GM21390 (cell line): ENCODE results near the gene RHBDF2.

Experiments
- ATAC-seq: cut with Tn5 transposase; IDR thresholded peaks from one replicate; pipeline ENCODE4 v1.9.1; 2021; ENCODE audit not compliant: unreplicated experiment

The RHBDF2 gene

GRCh38 chr17:76502341-76503211 lies 1.4 kb upstream of the RHBDF2 start:
- ATAC-seq: no peak

- ATAC-seq: no peak
Observed at GRCh38 chr17:76501827-76502307, 644 bp upstream of the RHBDF2 start.

GRCh38 chr17:76500747-76501017 lies 541 bp downstream of the RHBDF2 start:
- no peak for ATAC-seq

- ATAC-seq: no peak
Observed at GRCh38 chr17:76500074-76500746, 1.0 kb downstream of the RHBDF2 start.

- no peak for ATAC-seq
Observed at GRCh38 chr17:76499267-76499667, 2.0 kb downstream of the RHBDF2 start.

GRCh38 chr17:76498876-76499251 lies 2.4 kb downstream of the RHBDF2 start:
- no peak for ATAC-seq

- no peak for ATAC-seq
Observed at GRCh38 chr17:76497979-76498875, 3.0 kb downstream of the RHBDF2 start.

- no peak for ATAC-seq
Observed at GRCh38 chr17:76497699-76497978, 3.6 kb downstream of the RHBDF2 start.

- no peak for ATAC-seq
Observed at GRCh38 chr17:76496464-76496863, 4.8 kb downstream of the RHBDF2 start.

GRCh38 chr17:76495663-76496400 lies 5.4 kb downstream of the RHBDF2 start:
- ATAC-seq: no peak

GRCh38 chr17:76493505-76494167 lies 7.6 kb downstream of the RHBDF2 start:
- ATAC-seq: peak; percentile 12

- peak; percentile 33 for ATAC-seq
Observed at GRCh38 chr17:76492989-76493501, 8.2 kb downstream of the RHBDF2 start.

- peak; percentile 36 for ATAC-seq
Observed at GRCh38 chr17:76492123-76492988, 8.9 kb downstream of the RHBDF2 start.

GRCh38 chr17:76491271-76492122 lies 9.7 kb downstream of the RHBDF2 start:
- ATAC-seq: peak; percentile 8

- no peak for ATAC-seq
Observed at GRCh38 chr17:76490112-76490710, 11.0 kb downstream of the RHBDF2 start.

- no peak for ATAC-seq
Observed at GRCh38 chr17:76487451-76488192, 13.6 kb downstream of the RHBDF2 start.

- no peak for ATAC-seq
Observed at GRCh38 chr17:76485569-76485968, 15.7 kb downstream of the RHBDF2 start.
